Stimulated activated CD8-positive, alpha-beta memory T cell treated with anti-CD3 and anti-CD28 coated beads, Interleukin-15, amount 100 ng/mL, for 1 hour (primary cell): Measurements from ENCODE around the gene ALG8.
"Not testable (repeated sequence)": the region's sequence is repeated elsewhere in the genome, so short reads cannot be mapped to it uniquely, and the experiment has no call there.

Source experiments
- DNase-seq: peaks from one replicate; pipeline ENCODE4 v3.0.0-alpha.2; 2020; ENCODE audit warnings: low read depth

Gene ALG8

DNA sequence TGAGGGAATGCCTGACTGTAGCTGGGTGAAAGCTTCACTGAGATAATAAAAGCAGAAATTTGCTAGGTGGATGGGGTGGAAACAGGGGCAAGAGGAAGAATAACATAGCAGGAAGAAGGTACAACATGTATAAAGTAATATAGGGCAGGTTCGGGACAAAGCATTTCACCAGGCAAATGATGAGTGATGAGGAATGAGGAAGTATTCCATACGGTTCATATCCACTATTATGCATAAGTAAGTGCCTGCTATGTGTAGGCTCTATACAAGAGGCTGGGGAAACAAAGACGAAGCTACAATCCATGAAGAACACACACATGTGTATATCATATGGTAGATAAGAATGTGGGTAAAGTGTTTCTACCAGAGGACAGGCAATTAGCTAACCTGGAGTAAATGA is 67.7 kb downstream of the ALG8 start:
- DNase-seq, result no peak

DNA sequence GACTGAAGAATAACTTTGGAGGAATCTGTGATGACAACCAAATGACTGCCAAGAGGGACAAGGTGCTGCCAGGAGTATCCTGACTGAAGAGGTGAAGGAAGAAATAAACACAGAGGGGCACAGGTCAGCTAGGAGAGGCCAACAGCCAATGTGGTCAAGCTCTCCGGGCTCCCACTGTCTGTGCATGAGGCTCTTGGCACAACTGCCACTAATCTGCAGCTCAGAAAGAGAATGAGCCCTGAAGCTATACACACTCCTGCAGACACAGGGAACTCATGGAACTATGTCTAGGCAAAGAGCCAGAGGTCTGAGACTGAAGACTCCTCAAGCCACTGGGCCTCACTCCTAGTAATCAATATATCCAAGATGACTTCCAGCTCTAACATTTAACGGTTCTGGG is 68.8 kb downstream of the ALG8 start:
- DNase-seq, result no peak

DNA sequence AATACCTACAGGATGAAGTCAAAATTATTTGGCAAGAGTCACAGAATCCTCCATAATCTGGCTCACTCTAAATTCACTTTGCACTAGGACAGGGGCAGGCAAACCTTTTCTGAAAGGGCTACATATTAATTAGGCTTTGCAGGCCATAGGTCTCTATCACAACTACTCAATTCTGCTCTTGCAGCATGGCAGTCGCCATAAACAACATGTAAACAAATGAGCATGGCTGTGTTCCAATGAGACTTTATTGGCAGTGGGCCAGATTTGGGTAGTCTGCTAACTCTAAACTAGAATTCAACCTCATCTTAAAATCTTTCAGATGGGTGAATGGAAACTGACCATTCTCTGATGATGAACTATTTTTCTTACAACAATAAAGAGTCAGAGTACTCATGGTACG is 70.0 kb downstream of the ALG8 start:
- no peak for DNase-seq

DNA sequence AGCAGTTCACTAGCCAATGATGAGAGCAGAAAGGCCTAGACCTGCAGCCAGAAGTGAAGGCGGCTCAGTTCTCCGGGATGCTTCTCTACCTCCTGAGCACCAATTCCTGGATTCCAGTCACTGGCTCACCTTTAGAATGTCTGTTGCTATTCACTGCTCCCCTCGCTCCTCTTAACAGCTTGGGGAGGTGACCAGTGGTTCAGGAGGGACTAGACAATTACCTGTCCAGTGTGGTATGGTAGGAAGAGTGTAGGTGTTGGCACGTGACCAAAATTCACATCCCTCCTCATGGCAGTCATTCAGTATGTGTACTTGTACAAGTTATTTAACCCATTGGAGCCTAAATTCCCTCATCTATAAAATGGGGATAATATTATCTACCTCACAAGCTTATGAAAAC is 71.7 kb downstream of the ALG8 start:
- no peak for DNase-seq

DNA sequence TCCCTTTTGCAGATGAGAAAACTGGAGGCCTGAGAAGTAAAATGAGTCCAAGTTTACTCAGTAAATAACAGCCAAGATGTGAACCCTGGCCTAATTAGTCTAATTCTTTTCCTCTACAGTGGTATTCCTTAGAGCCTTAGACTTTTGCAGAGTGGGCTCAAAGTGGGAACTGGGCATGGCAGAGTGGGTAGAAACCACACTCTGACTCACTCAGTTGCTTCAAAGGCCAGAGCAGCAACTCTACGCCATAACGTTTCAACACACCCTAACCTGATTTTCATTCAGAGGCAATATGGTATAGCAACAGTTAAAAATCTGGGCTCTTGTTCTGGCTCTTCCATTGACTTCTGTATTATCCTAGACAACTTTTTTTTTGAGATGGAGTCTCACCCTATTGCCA is 73.0 kb downstream of the ALG8 start:
- DNase-seq, result no peak

DNA sequence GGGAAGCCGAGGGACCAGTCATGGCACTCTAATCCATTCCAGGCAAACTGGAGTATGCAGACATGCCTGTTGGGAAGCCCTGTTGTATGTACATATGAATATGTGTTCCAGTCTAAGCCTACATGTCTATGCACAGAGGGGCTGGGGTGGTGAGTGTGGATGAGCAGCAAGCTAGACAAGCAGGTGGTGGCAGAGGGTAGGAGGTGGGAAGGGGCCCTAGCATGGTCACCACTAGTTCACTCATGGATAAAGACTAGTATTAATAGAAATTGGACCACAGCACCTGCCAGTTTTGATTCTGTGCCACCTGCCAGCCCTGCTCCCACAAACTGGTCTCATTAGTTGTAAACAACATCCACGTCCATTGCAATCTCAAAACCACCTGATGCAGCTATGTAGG is 74.2 kb downstream of the ALG8 start:
- no peak for DNase-seq

DNA sequence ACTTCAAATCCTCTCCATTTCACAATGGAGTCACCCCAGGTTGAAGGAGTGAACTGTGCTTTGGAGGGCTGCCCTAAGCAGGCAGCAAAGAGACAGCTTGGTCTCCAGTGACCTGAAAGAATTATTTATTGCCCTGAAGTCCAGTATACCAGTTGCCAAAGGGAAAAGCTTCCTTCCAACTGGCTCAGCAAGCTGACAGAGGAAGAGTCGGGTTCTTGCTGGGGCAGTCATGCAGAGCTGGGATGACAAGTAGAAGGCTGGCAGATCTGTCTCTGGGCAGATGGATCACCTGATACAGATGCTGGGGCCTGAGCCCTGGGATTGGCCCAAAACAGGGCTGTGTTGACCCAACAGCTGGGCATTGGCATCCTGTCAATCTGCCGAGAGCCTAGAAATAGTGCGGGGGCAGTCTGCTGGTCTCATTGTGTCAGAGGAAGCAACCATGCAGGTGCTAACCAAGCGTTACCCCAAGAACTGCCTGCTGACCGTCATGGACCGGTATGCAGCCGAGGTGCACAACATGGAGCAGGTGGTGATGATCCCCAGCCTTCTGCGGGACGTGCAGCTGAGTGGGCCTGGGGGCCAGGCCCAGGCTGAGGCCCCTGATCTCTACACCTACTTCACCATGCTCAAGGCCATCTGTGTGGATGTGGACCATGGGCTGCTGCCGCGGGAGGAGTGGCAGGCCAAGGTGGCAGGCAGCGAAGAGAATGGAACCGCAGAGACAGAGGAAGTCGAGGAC is 75.8 kb downstream of the ALG8 start, which contains the start of gene THRSP:
THRSP (plus strand) TSS at position 422 of the 742 bp plus-strand sequence; CDS start at position 443, 21 bp downstream.
- DNase-seq, result no peak

DNA sequence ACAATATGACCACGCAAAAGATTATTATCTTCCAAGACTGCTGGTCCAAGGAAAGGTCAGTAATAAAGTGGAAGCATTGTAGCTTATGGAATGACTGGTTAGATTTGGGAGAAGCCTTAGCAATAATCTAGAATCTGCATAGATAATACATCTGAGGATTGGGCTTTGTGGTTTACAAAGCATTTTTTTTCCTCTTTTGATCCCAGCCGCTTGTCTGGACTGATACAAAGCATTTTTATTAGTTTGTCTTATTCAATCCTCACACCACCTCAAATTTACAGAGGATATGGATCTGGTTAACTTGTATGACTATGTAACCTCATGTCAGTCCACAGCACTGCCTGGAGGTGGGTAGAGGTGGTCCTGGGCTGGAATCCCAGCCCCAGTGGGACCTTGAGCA is 76.8 kb downstream of the ALG8 start:
- DNase-seq, result no peak

DNA sequence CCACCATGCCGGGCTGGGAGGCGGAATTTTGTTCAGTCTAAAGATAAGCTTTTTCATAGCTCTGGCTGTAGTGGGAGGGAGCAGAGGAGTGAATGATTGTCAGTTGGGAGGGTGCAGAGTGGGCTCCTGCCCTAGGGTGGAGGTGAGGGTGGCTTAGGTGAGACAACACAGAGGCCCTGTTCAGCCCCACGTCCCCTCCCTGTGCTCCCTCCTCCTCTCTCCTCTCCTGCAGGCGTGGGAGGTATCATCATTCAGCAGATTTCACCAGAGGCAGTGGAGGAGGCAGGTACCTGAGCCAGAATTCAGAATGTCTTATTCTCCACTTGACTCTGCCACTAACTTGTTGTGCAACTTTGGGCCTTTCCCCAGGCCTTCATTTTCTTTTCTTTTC is 77.5 kb downstream of the ALG8 start:
- DNase-seq, result no peak

DNA sequence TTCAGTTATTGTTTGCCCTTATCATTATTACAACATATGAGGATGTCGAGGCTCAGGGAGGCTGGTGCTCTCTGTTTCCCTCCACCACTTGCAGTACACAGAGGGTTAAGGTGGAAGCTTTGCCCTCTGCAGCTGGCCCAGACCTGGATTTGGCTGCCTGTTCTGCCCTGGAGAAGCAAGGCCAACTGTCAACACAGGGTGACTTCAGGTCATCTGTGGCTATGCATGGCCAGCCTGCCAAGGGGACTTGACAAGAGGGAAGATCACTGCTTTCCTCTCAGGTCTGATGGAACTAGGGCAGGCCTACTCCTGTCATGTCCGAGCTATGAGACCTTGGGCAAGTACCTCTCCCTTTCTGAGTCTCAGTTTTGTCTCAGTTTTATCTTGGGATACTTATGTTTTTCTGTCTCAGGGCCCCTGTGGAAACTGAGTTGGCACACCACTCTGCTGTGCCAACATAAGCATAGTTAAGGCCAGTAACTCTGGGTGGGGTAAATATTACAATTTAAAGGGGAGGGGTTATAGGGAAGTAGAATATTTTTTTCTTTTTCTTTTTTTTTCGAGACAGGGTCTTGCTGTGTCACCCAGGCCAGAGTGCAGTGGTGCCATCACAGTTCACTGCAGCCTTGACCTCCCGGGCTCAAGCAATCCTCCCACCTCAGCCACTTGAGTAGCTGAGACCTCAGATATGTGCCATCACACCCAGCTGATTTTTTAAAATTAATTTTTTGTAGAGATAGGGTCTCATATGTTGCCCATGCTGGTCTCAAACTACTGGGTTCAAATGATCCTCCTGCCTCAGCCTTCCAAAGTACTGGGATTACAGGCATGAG is 78.1 kb downstream of the ALG8 start:
- no peak for DNase-seq

DNA sequence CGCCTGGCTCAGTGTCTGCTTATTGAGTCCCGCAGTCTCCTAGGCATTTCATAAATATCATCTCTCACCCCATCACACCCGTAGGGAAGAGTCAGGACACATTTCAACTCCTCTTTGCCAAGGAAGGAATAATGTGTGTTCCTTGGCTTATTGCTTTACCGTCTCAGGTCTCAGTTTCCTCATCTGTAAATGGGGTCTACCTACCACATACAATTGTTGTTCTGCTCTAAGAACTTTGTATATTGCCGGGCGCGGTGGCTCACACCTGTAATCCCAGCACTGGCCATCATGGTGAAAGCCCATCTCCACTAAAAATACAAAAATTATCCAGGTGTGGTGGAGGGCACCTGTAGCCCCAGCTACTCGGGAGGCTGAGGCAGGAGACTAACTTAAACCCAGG is 78.9 kb downstream of the ALG8 start:
- no peak for DNase-seq

DNA sequence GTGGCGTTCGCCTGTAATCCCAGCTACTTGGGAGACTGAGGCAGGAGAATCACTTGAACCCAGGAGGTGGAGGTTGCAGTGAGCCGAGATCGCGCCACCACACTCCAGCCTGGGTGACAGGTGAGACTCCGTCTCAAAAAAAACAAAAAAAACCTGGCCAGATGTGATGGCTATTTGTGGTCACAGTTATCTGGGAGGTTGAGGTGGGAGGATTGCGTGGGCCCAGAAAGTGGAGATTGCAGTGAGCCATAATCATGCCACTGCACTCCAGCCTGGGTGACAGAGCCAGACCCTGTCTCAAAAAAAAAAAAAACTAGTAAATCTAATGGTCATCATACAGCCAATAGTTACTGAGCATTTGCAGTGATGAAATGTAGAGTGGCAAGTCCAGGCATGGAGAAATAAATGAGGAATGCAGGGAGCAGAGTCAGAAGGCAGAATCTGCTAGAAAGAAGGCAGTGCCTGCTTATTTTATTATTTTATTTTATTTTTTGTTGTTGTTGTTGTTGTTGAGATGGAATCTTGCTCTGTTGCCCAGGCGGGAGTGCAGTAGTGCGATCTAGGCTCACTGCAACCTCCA is 79.6 kb downstream of the ALG8 start:
- DNase-seq, result not testable (repeated sequence)

DNA sequence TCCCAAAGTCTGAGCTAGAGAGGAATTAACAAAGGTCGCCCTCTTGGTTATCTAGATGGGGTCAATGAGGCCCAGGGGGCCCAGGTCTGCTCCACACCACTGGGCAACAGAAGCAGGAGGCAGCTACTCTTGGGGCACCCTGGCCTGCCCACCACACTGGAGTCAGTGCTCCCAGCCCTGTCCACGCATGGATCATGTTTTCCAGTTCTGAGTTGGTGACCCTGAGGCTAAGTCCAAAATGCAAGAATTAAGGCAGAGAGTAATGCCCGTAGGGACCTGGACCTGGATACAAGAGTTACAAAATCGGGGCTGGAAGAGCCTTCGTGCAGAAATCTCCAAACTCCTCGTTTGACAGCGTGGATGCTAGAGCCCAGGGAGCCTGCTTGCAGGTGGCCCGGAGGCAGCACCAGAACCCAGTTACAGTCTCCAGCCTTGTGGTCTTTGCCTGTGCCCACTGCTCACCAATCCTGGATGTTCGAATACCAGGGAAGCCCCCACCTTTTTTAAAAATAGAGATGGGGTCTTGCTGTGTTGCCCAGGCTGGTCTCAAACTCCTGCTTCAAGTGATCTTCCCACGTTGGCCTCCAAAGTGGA is 81.9 kb downstream of the ALG8 start:
- DNase-seq, result no peak

DNA sequence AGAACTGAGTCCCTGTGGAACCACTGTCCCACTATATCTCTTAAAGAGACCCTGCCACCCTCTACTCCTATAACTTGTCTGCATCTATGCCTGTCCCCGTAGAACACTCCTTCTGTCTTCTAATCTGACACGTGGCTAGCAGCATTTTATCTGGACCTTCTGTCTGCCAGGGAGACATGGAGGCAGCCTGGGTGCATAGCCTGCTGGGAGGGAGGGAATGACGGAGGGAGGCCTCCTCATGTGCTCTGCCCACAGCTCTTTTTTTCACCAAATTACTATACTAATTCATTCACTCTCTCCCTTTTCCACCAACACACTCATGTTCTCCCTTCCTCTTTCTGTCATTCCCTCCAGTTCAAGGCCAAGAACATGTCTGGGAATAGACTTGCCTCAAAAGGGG is 83.3 kb downstream of the ALG8 start:
- no peak for DNase-seq

DNA sequence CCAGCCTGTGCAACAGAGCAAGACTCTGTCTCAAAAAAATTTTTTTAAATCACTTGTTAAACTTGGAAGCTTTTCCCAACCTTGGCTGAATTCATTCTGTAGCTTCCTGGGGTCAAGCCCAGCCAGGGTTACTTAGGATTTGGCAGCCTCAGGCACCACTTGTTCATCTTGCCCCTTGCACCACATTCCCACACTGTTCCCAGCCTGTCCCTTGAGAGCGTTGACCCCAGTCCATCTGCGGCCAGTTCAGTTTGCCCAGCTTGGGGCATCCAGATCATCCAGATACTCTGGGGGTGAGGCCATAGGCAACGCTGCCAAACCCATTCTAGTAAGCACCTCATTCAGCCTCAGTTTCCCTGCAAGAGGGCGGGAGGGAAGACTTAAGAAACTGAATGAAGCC is 84.5 kb downstream of the ALG8 start:
- no peak for DNase-seq

DNA sequence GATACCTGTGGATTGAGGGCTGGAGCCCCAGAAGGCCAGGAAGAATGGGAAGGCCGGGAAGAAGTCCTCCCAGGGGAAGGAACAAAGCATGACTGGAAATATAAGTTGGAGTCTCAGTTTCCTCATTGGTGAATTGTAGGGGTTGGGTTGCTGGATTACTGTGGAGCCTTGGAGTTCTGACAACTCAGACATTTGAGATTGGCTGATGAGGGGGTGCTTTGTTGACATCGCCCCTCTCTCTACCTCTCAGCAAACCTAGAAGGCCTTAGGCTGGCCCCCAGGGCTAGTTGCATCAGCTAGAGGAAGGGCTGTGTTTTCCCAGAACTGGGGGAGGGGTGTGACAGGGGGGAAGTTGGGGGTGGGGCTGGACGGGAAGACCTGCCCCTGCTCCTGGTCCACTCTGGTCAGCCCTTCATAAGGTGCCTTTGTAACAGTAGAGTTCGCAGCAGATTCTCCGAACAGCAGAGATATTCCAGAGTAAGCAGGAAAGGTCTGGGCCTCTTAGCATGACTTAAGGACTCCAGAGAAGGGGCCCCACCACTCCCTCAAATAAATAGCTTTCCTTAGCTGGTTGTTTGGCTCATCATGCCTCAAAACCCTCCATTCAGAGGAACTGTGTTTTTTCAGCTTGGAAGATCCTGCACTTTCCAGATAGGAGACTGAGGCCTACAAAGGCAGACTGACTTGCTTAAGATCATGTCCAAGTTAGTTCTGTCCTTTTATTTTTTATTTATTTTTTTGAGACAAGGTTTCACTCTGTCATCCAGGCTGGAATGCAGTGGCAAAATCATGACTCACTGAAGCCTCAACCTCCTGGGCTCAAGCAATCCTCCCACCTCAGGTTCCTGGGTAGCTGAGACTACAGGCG is 88.2 kb downstream of the ALG8 start:
- no peak for DNase-seq
